ENCODE results near the gene HBM.

HBM gene

DNA sequence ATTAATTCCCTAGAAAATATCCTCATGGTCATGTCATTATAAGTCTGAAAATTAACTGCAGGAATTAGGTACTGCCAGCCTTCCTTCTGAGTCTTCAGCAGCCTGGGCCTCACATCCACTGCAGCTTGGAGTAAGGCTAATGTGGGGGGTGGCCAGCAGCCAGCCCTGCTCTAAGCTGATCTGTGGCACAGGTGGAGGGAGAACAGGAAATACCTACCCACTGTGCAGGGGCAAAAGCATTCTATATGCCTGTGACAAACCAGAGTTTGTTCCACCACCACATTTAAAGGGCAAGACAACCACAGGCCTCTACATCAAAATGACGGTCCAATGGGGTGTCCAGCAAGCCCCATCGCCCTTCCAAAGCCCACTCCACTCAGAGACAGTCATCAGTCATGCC is 36.7 kb upstream of the HBM start:
- no peak overlapping the region for H3K4me3 ChIP-seq (ENCODE audit: low read length)
- peaks cover 10% of the 10 kb centered on the region for H3K36me3 ChIP-seq (ENCODE audit: control insufficient read depth, low read length)
- no peaks in the 10 kb centered on the region for H3K9me3 ChIP-seq (ENCODE audit: control insufficient read depth, insufficient read depth, low read length)
- H3K4me2 ChIP-seq (ENCODE audit: low read length) = no peak overlapping the region
- peaks cover 56% of the 10 kb centered on the region for H3K79me2 ChIP-seq (ENCODE audit: control insufficient read depth, low read length)
- H3K27ac ChIP-seq (ENCODE audit: low read depth, low read length) = no peak overlapping the region
- no peaks in the 10 kb centered on the region for H3K27me3 ChIP-seq (ENCODE audit: control insufficient read depth, low read length)
- H3K4me1 ChIP-seq (ENCODE audit: control insufficient read depth, low read length) = 0 out of 2 replicates have a peak, but pooled peaks cover 3% of the 10 kb centered on the region
- H4K20me1 ChIP-seq (ENCODE audit: control insufficient read depth, insufficient read depth, low read depth, low read length) = no peaks in the 10 kb centered on the region
- H3K9me2 ChIP-seq (replicated peaks; ENCODE audit: control insufficient read depth, low read length) = no peaks in the 10 kb centered on the region
- TF ChIP-seq, protein P1, sequence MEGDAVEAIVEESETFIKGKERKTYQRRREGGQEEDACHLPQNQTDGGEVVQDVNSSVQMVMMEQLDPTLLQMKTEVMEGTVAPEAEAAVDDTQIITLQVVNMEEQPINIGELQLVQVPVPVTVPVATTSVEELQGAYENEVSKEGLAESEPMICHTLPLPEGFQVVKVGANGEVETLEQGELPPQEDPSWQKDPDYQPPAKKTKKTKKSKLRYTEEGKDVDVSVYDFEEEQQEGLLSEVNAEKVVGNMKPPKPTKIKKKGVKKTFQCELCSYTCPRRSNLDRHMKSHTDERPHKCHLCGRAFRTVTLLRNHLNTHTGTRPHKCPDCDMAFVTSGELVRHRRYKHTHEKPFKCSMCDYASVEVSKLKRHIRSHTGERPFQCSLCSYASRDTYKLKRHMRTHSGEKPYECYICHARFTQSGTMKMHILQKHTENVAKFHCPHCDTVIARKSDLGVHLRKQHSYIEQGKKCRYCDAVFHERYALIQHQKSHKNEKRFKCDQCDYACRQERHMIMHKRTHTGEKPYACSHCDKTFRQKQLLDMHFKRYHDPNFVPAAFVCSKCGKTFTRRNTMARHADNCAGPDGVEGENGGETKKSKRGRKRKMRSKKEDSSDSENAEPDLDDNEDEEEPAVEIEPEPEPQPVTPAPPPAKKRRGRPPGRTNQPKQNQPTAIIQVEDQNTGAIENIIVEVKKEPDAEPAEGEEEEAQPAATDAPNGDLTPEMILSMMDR (IDR thresholded peaks at IDR 0.05; ENCODE audit: low read depth, low read length, poor library complexity, severe bottlenecking) = no peak
- no peak for TF ChIP-seq EZH2phosphoT487 (IDR thresholded peaks at IDR 0.05; ENCODE audit: borderline replicate concordance, low read length)
- H3F3A ChIP-seq (ENCODE audit: control insufficient read depth, insufficient read depth) = no peaks in the 10 kb centered on the region

DNA sequence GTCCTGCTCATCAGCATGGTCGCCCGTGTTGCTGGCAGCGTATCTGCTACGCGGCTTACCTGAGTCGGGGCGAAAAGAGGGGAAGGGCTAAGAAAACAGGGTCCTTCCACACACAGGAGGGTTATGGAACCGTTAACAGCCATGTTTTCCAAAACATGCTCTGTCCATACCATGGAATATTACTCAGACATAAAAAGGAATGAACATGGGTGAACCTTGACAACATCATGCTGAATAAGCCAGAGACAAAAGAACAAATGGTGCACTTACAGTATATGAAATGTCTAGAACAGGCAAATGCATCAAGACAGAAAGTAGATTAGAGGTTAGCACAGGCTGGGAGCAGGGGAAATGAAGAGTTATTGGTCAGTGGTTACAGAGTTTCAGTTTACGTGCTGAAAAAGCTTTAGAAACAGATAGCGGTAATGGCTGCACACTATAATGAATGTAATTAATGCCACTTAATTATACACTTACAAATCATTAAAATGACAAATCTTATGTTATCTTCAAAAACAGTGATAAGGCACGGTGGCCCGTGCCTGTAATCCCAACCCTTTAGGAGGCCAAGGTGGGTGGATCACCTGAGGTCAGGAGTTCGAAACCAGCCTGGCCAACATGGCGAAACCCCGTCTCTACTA is 35.1 kb upstream of the HBM start:
- Histone ChIP-seq H3K36me3 (ENCODE audit: control insufficient read depth, low read length) (peaks cover 6% of the 10 kb centered on the region), H3K79me2 (ENCODE audit: control insufficient read depth, low read length) (peaks cover 69% of the 10 kb centered on the region), H3K27me3 (ENCODE audit: control insufficient read depth, low read length) (no peaks in the 10 kb centered on the region), H3F3A (ENCODE audit: control insufficient read depth, insufficient read depth) (no peaks in the 10 kb centered on the region; the same call in 1 of the 2 replicates), H4K20me1 (ENCODE audit: control insufficient read depth, insufficient read depth, low read depth, low read length) (no peaks in the 10 kb centered on the region), H3K4me3 (ENCODE audit: low read length) (no peak overlapping the region), H3K4me2 (ENCODE audit: low read length) (no peak overlapping the region), H3K4me1 (ENCODE audit: control insufficient read depth, low read length) (0 out of 2 replicates have a peak, but pooled peaks cover 3% of the 10 kb centered on the region), H3K27ac (ENCODE audit: low read depth, low read length) (no peak overlapping the region), H3K9me3 (ENCODE audit: control insufficient read depth, insufficient read depth, low read length) (no peaks in the 10 kb centered on the region), H3K9me2 (replicated peaks; ENCODE audit: control insufficient read depth, low read length) (no peaks in the 10 kb centered on the region)
- TF ChIP-seq, protein P1 (IDR thresholded peaks at IDR 0.05; ENCODE audit: low read depth, low read length, poor library complexity, severe bottlenecking) = no peak
- TF ChIP-seq EZH2phosphoT487 (IDR thresholded peaks at IDR 0.05; ENCODE audit: borderline replicate concordance, low read length) = no peak

DNA sequence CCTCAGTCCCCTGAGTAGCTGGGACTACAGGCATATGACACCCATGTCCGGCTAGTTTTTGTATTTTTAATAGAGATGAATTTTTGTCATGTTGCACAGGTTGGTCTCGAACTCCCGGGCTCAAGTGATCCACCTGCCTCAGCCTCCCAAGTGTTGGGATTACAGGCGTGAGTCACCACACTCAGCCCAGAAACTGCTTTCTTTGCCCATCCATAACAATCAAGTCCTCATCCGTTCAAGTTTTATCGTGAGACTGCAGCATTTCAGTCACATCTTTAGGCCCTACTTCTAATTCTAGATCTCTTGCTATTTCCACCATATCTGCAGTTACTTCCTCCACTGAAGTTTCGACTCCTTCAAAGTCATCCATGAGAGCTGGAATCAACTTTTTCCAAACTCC is 33.7 kb upstream of the HBM start:
- H3K4me1 ChIP-seq (ENCODE audit: control insufficient read depth, low read length) = peaks cover 7% of the 10 kb centered on the region
- no peaks in the 10 kb centered on the region for H3K27me3 ChIP-seq (ENCODE audit: control insufficient read depth, low read length)
- TF ChIP-seq, protein P1 (IDR thresholded peaks at IDR 0.05; ENCODE audit: low read depth, low read length, poor library complexity, severe bottlenecking) = no peak
- TF ChIP-seq EZH2phosphoT487 (IDR thresholded peaks at IDR 0.05; ENCODE audit: borderline replicate concordance, low read length) = no peak
- no peak overlapping the region for H3K4me2 ChIP-seq (ENCODE audit: low read length)
- H3K27ac ChIP-seq (ENCODE audit: low read depth, low read length) = no peak overlapping the region
- no peak overlapping the region for H3K4me3 ChIP-seq (ENCODE audit: low read length)
- no peaks in the 10 kb centered on the region for H4K20me1 ChIP-seq (ENCODE audit: control insufficient read depth, insufficient read depth, low read depth, low read length)
- H3K9me3 ChIP-seq (ENCODE audit: control insufficient read depth, insufficient read depth, low read length) = no peaks in the 10 kb centered on the region
- peaks cover 10% of the 10 kb centered on the region for H3K36me3 ChIP-seq (ENCODE audit: control insufficient read depth, low read length)
- no peaks in the 10 kb centered on the region for H3K9me2 ChIP-seq (replicated peaks; ENCODE audit: control insufficient read depth, low read length)
- no peaks in the 10 kb centered on the region; the same call in 1 of the 2 replicates for H3F3A ChIP-seq (ENCODE audit: control insufficient read depth, insufficient read depth)
- peaks cover 83% of the 10 kb centered on the region for H3K79me2 ChIP-seq (ENCODE audit: control insufficient read depth, low read length)
